WTC11 (cell line): Measurements from ENCODE around the gene RPP21.

Source experiments
- JUN ChIP-seq: sonication (generic); formaldehyde crosslinking; IDR thresholded peaks from 2 replicates; pipeline ENCODE4 v1.8.0; 2023; ENCODE audit warnings: mild to moderate bottlenecking, missing genetic modification reagents
- KAT7 ChIP-seq: sonication (generic); formaldehyde crosslinking; IDR thresholded peaks from 2 replicates; pipeline ENCODE4 v1.8.1; 2023; ENCODE audit warnings: missing genetic modification reagents, mild to moderate bottlenecking, borderline replicate concordance
- NFATC4 ChIP-seq: fragments of 250-450 bp; sonication (Bioruptor Pico); IDR thresholded peaks from 2 replicates; pipeline ENCODE4 v1.9.0; 2021; ENCODE audit warnings: mild to moderate bottlenecking
- NFYB ChIP-seq: sonication (generic); formaldehyde crosslinking; conservative IDR thresholded peaks from 2 replicates; pipeline ENCODE4 v1.8.0; 2022; ENCODE audit warnings: low read depth, missing genetic modification reagents
- SMAD4 ChIP-seq: sonication (generic); formaldehyde crosslinking; IDR thresholded peaks from 2 replicates; pipeline ENCODE4 v1.8.0; 2022; ENCODE audit warnings: mild to moderate bottlenecking, missing genetic modification reagents
- TEAD1 ChIP-seq: sonication (generic); formaldehyde crosslinking; IDR thresholded peaks from 2 replicates; pipeline ENCODE4 v1.8.0; 2022; ENCODE audit warnings: mild to moderate bottlenecking, missing genetic modification reagents
- TF ChIP-seq, protein P1 (sequence below): fragments of 200-600 bp; IDR thresholded peaks from 2 replicates; pipeline ENCODE4 v1.8.0; 2022; ENCODE audit warnings: antibody characterized with exemption
- TF ChIP-seq, protein P2 (sequence below): sonication (generic); formaldehyde crosslinking; IDR thresholded peaks from 2 replicates; pipeline ENCODE4 v1.8.1; 2023; ENCODE audit warnings: mild to moderate bottlenecking, missing genetic modification reagents, moderate library complexity

DNA sequence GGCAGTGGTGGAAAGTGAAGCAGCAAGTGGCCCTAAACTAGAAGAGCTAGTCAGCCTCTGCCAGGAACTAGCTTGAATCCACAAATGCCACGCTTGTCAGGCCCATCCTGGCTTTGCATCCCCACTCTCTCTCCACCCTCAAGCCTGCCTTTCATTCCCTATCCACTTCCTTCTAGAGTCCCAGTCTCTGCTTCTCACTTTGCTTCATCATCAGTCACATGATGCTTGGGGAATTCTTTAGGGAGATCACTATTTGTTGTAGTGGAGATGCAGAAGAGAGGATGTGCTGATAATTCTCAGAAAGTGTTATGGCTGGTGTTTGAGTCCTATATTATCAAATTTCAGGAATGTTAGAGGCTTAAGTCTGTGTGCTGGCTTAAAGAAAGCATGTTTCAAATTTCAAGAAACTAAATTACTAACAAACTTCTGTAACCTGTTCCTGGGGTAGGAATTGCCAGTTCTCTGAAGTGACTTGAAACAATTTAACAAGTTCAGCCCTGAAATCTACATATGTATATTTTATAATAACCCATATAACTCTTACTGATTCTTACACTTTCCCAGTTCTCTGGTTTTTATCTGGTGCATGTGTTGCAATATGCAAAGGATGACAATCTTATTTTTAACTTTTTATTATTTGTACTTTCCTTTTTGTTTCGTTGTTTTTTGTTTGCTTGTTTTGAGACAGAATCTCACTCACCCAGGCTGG lies 10.7 kb upstream of the RPP21 start:
- TF ChIP-seq SMAD4 (CRISPR knock-in tag) (no peak), TEAD1 (CRISPR knock-in tag) (no peak), JUN (CRISPR knock-in tag) (no peak), KAT7 (CRISPR knock-in tag) (no peak), NFYB (CRISPR knock-in tag) (no peak), NFATC4 (CRISPR knock-in tag) (no peak)
- TF ChIP-seq, protein P1, sequence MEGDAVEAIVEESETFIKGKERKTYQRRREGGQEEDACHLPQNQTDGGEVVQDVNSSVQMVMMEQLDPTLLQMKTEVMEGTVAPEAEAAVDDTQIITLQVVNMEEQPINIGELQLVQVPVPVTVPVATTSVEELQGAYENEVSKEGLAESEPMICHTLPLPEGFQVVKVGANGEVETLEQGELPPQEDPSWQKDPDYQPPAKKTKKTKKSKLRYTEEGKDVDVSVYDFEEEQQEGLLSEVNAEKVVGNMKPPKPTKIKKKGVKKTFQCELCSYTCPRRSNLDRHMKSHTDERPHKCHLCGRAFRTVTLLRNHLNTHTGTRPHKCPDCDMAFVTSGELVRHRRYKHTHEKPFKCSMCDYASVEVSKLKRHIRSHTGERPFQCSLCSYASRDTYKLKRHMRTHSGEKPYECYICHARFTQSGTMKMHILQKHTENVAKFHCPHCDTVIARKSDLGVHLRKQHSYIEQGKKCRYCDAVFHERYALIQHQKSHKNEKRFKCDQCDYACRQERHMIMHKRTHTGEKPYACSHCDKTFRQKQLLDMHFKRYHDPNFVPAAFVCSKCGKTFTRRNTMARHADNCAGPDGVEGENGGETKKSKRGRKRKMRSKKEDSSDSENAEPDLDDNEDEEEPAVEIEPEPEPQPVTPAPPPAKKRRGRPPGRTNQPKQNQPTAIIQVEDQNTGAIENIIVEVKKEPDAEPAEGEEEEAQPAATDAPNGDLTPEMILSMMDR: no peak
- TF ChIP-seq, protein P2, sequence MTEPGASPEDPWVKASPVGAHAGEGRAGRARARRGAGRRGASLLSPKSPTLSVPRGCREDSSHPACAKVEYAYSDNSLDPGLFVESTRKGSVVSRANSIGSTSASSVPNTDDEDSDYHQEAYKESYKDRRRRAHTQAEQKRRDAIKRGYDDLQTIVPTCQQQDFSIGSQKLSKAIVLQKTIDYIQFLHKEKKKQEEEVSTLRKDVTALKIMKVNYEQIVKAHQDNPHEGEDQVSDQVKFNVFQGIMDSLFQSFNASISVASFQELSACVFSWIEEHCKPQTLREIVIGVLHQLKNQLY: no peak
